H9 (cell line): ENCODE results near the gene BMPER. TPM values are rescaled to one million over a fixed set of nuclear protein-coding genes. Genes with fewer than 3 reads are reported as not detected.

Experiments
- DNase-seq: peaks from one replicate; pipeline ENCODE4 v3.0.0-alpha.2; 2017
- H2AFZ ChIP-seq: one replicate; pipeline ENCODE4 v1.6.1; 2013; ENCODE audit warnings: mild to moderate bottlenecking, low read length, control low read depth, moderate library complexity
- H2AK5ac ChIP-seq: 2 replicates; pipeline ENCODE4 v1.6.1; 2013; ENCODE audit warnings: low read length, control low read depth, mixed read lengths; ENCODE audit not compliant: insufficient read length
- H2BK120ac ChIP-seq: one replicate; pipeline ENCODE4 v1.6.1; 2013; ENCODE audit warnings: low read depth, mild to moderate bottlenecking, low read length, control low read depth, inconsistent platforms; ENCODE audit not compliant: poor library complexity, severe bottlenecking
- H2BK12ac ChIP-seq: 2 replicates; pipeline ENCODE4 v1.6.1; 2013; ENCODE audit warnings: low read length, control low read depth, mixed read lengths, low read depth; ENCODE audit not compliant: insufficient read length
- H2BK15ac ChIP-seq: 2 replicates; pipeline ENCODE4 v1.6.1; 2013; ENCODE audit warnings: low read depth, low read length, control low read depth
- H2BK20ac ChIP-seq: one replicate; pipeline ENCODE4 v1.6.1; 2013; ENCODE audit warnings: low read depth, mild to moderate bottlenecking, low read length, control low read depth, inconsistent platforms; ENCODE audit not compliant: poor library complexity, severe bottlenecking
- H2BK5ac ChIP-seq: 2 replicates; pipeline ENCODE4 v1.6.1; 2013; ENCODE audit warnings: low read length, control low read depth, mixed read lengths; ENCODE audit not compliant: insufficient read length
- H3K14ac ChIP-seq: 2 replicates; pipeline ENCODE4 v1.6.1; 2013; ENCODE audit warnings: low read length, control low read depth; ENCODE audit not compliant: insufficient read depth
- H3K18ac ChIP-seq: 2 replicates; pipeline ENCODE4 v1.6.1; 2013; ENCODE audit warnings: low read depth, mild to moderate bottlenecking, mixed read lengths, low read length, control low read depth; ENCODE audit not compliant: insufficient read length
- H3K23ac ChIP-seq: 2 replicates; pipeline ENCODE4 v1.6.1; 2013; ENCODE audit warnings: low read length, control low read depth, mixed read lengths, low read depth; ENCODE audit not compliant: insufficient read length
- H3K23me2 ChIP-seq: 2 replicates; pipeline ENCODE4 v1.6.1; 2013; ENCODE audit warnings: low read depth, mild to moderate bottlenecking, mixed read lengths, low read length, control low read depth; ENCODE audit not compliant: insufficient read length, poor library complexity, severe bottlenecking
- H3K27ac ChIP-seq: 2 replicates; pipeline ENCODE4 v1.5.1; 2013; ENCODE audit warnings: low read length, control low read depth, mixed read lengths, low read depth; ENCODE audit not compliant: insufficient read length
- H3K27me3 ChIP-seq: 2 replicates; pipeline ENCODE4 v1.6.1; 2013; ENCODE audit warnings: low read length, control low read depth, inconsistent platforms; ENCODE audit not compliant: insufficient read depth
- H3K4ac ChIP-seq: 2 replicates; pipeline ENCODE4 v1.6.1; 2013; ENCODE audit warnings: low read depth, mild to moderate bottlenecking, control low read depth, inconsistent platforms, low read length, moderate library complexity
- H3K4me1 ChIP-seq: 2 replicates; pipeline ENCODE4 v1.6.1; 2013; ENCODE audit warnings: low read length, control low read depth, inconsistent platforms; ENCODE audit not compliant: insufficient read depth
- H3K4me2 ChIP-seq: 2 replicates; pipeline ENCODE4 v1.6.1; 2013; ENCODE audit warnings: low read length, control low read depth, mixed read lengths; ENCODE audit not compliant: insufficient read length, insufficient read depth
- H3K56ac ChIP-seq: 2 replicates; pipeline ENCODE4 v1.6.1; 2013; ENCODE audit warnings: low read depth, mild to moderate bottlenecking, mixed read lengths, low read length, control low read depth; ENCODE audit not compliant: insufficient read length
- H3K79me1 ChIP-seq: 2 replicates; pipeline ENCODE4 v1.6.1; 2013; ENCODE audit warnings: low read depth, mild to moderate bottlenecking, moderate library complexity, low read length, control low read depth, inconsistent platforms; ENCODE audit not compliant: insufficient read depth, poor library complexity, severe bottlenecking
- H3K79me2 ChIP-seq: 2 replicates; pipeline ENCODE4 v1.6.1; 2013; ENCODE audit warnings: low read length, control low read depth, inconsistent platforms; ENCODE audit not compliant: insufficient read depth
- H3K9ac ChIP-seq: 2 replicates; pipeline ENCODE4 v1.6.1; 2013; ENCODE audit warnings: low read length, control low read depth, mixed read lengths; ENCODE audit not compliant: insufficient read length; ENCODE audit errors: extremely low read depth
- H3K9me3 ChIP-seq: one replicate; pipeline ENCODE4 v1.6.1; 2013; ENCODE audit warnings: low read depth, low read length, inconsistent platforms; ENCODE audit not compliant: control insufficient read depth
- H3T11ph ChIP-seq: one replicate; pipeline ENCODE4 v1.6.1; 2013; ENCODE audit warnings: mild to moderate bottlenecking, low read length, control low read depth, inconsistent platforms
- H4K20me1 ChIP-seq: one replicate; pipeline ENCODE4 v1.6.1; 2013; ENCODE audit not compliant: control insufficient read depth, insufficient read length, insufficient read depth
- H4K5ac ChIP-seq: 2 replicates; pipeline ENCODE4 v1.6.1; 2013; ENCODE audit warnings: low read depth, mild to moderate bottlenecking, mixed read lengths, low read length, control low read depth; ENCODE audit not compliant: insufficient read length
- H4K8ac ChIP-seq: replicated peaks from 2 replicates; pipeline ENCODE4 v1.6.1; 2013; ENCODE audit warnings: low read length, control low read depth, mixed read lengths, low read depth; ENCODE audit not compliant: insufficient read length
- H4K91ac ChIP-seq: 2 replicates; pipeline ENCODE4 v1.6.1; 2013; ENCODE audit warnings: low read depth, mild to moderate bottlenecking, moderate library complexity, mixed read lengths, low read length, control low read depth; ENCODE audit not compliant: insufficient read length
- H3K27ac Mint-ChIP-seq, 3 experiments: 2 replicates in 2 of 3; 3 replicates in 1 of 3; pipeline ENCODE4 v1.8.0; 2020 to 2021; ENCODE audit warnings: mixed read lengths in 3 of 3, mild to moderate bottlenecking in 1 of 3, moderate library complexity in 1 of 3
- H3K27me3 Mint-ChIP-seq: 2 replicates; pipeline ENCODE4 v1.8.0; 2021; ENCODE audit warnings: low read depth, mild to moderate bottlenecking, moderate library complexity, mixed read lengths
- H3K36me3 Mint-ChIP-seq, 3 experiments: 2 replicates in 2 of 3; 3 replicates in 1 of 3; pipeline ENCODE4 v1.8.0; 2020 to 2021; ENCODE audit warnings: low read depth in 3 of 3, mixed read lengths in 3 of 3; ENCODE audit not compliant: insufficient read depth in 1 of 3
- H3K4me1 Mint-ChIP-seq, 2 experiments: 2 replicates each; pipeline ENCODE4 v1.8.0; 2020; ENCODE audit warnings: mixed read lengths in 2 of 2
- H3K4me3 Mint-ChIP-seq, 2 experiments: 2 replicates in 1 of 2; 3 replicates in 1 of 2; pipeline ENCODE4 v1.8.0; 2020 to 2021; ENCODE audit warnings: mild to moderate bottlenecking in 2 of 2, mixed read lengths in 2 of 2, moderate library complexity in 1 of 2
- H3K9me3 Mint-ChIP-seq, 2 experiments: 2 replicates in 1 of 2; 3 replicates in 1 of 2; pipeline ENCODE4 v1.8.0; 2020; ENCODE audit warnings: mild to moderate bottlenecking in 2 of 2, mixed read lengths in 2 of 2, moderate library complexity in 1 of 2
- CTCF ChIP-seq: fragments of 200-600 bp; sonication (generic); conservative IDR thresholded peaks from 3 replicates; pipeline ENCODE4 v1.8.0; 2021; ENCODE audit warnings: antibody characterized with exemption, mild to moderate bottlenecking
- WGBS: extraction: QIAGEN DNeasy Blood & Tissue Kit; methylation state at CpG from one replicate; pipeline ENCODE4 v1.1.7; 2013; ENCODE audit warnings: missing lambda C conversion rate, low lambda C conversion rate, mixed read lengths; ENCODE audit not compliant: insufficient read length; ENCODE audit errors: extremely low coverage; 5-methylcytosine and 5-hydroxymethylcytosine counted together
- total RNA-seq: library from RNA; stranded (reverse); gene quantifications from 2 replicates; pipeline ENCODE4 v1.2.1, GENCODE V29; 2021

Gene BMPER
- total RNA-seq, 1 experiment from 2014 or later, result 0.20 TPM

- no peak for TF ChIP-seq CTCF
- Histone ChIP-seq H3K23ac (no peak overlapping the region), H2BK15ac (no peak overlapping the region), H3K56ac (no peak overlapping the region), H2BK20ac (no peak overlapping the region), H2AFZ (no peak overlapping the region), H2BK12ac (no peak overlapping the region), H3K14ac (no peak overlapping the region), H2BK120ac (no peak overlapping the region), H3T11ph (no peak overlapping the region), H4K20me1 (no peaks in the 10 kb centered on the region), H4K91ac (no peak overlapping the region), H3K27ac (no peak overlapping the region), H3K18ac (no peak overlapping the region), H3K27me3 (no peaks in the 10 kb centered on the region), H3K4ac (no peak overlapping the region), H4K8ac (no peak overlapping the region), H3K4me1 (peaks cover 3% of the 10 kb centered on the region; the same call in 1 of the 2 replicates), H2BK5ac (no peak overlapping the region), H3K4me2 (no peak overlapping the region), H2AK5ac (no peak overlapping the region), H3K23me2 (no peaks in the 10 kb centered on the region), H3K79me1 (no peaks in the 10 kb centered on the region), H3K9me3 (no peaks in the 10 kb centered on the region), H4K5ac (no peak overlapping the region), H3K9ac (no peak overlapping the region), H3K79me2 (no peaks in the 10 kb centered on the region)
- WGBS, result no CpG with 5 or more reads among the region's 4 CpGs
- H3K9me3 Mint-ChIP-seq, result no peaks in the 10 kb centered on the region
- H3K4me3 Mint-ChIP-seq, result no peak overlapping the region
- peaks cover 23 to 30% of the 10 kb centered on the region in 2 experiments for H3K4me1 Mint-ChIP-seq
- DNase-seq, result peak; percentile 78
- peaks cover 8% of the 10 kb centered on the region for H3K27me3 Mint-ChIP-seq
- no peak overlapping the region for H3K27ac Mint-ChIP-seq
- H3K36me3 Mint-ChIP-seq, result no peaks in the 10 kb centered on the region; a peak in 1 of 7 replicates
Observed at GRCh38 chr7:33888166-33888565, 17.2 kb upstream of the BMPER start.
